MM.1S (cell line): ENCODE results near the gene FBXO22.

Source experiments
- DNase-seq: peaks from one replicate; pipeline ENCODE4 v3.0.0-alpha.2; 2015
- H2AFZ ChIP-seq: fragments of 300-600 bp; sonication (generic); 2 replicates; pipeline ENCODE4 v1.6.0; 2016; ENCODE audit warnings: antibody characterized with exemption, low read length
- H3F3A ChIP-seq: fragments of 300-600 bp; sonication (generic); 2 replicates; pipeline ENCODE4 v1.6.1; 2016; ENCODE audit warnings: mild to moderate bottlenecking, antibody characterized with exemption, low read length, moderate library complexity, mixed read lengths; ENCODE audit not compliant: insufficient read depth
- H3K27ac ChIP-seq: fragments of 300-600 bp; sonication (generic); 2 replicates; pipeline ENCODE4 v1.5.1; 2016; ENCODE audit warnings: mild to moderate bottlenecking, low read length
- H3K27me3 ChIP-seq: fragments of 300-600 bp; sonication (generic); replicated peaks from 2 replicates; pipeline ENCODE4 v1.6.0; 2016; ENCODE audit warnings: low read length; ENCODE audit not compliant: insufficient read depth
- H3K36me3 ChIP-seq: fragments of 300-600 bp; sonication (generic); replicated peaks from 2 replicates; pipeline ENCODE4 v1.6.1; 2016; ENCODE audit warnings: mild to moderate bottlenecking, low read length, mixed read lengths; ENCODE audit not compliant: insufficient read depth
- H3K4me1 ChIP-seq: fragments of 300-600 bp; sonication (generic); 2 replicates; pipeline ENCODE4 v1.6.1; 2016; ENCODE audit warnings: low read length, mixed read lengths
- H3K4me2 ChIP-seq: fragments of 300-600 bp; sonication (generic); 2 replicates; pipeline ENCODE4 v1.6.0; 2016; ENCODE audit warnings: low read depth, low read length
- H3K4me3 ChIP-seq: fragments of 300-600 bp; sonication (generic); 2 replicates; pipeline ENCODE4 v1.5.1; 2016; ENCODE audit warnings: low read length, mixed read lengths
- H3K79me2 ChIP-seq: fragments of 300-600 bp; sonication (generic); 2 replicates; pipeline ENCODE4 v1.6.1; 2016; ENCODE audit warnings: mixed run types, low read length, mixed read lengths
- H3K9ac ChIP-seq: fragments of 300-600 bp; sonication (generic); 2 replicates; pipeline ENCODE4 v1.6.1; 2016; ENCODE audit warnings: low read length, mixed read lengths
- H3K9me2 ChIP-seq: fragments of 300-600 bp; sonication (generic); replicated peaks from 2 replicates; pipeline ENCODE4 v1.6.1; 2016; ENCODE audit warnings: mild to moderate bottlenecking, low read length, mixed read lengths; ENCODE audit not compliant: insufficient read depth
- H3K9me3 ChIP-seq: fragments of 300-600 bp; sonication (generic); replicated peaks from 2 replicates; pipeline ENCODE4 v1.6.1; 2016; ENCODE audit warnings: mild to moderate bottlenecking, low read length, mixed read lengths; ENCODE audit not compliant: insufficient read depth
- H4K20me1 ChIP-seq: fragments of 300-600 bp; sonication (generic); 2 replicates; pipeline ENCODE4 v1.6.1; 2016; ENCODE audit warnings: mild to moderate bottlenecking, low read length, moderate library complexity, mixed read lengths; ENCODE audit not compliant: insufficient read depth
- EZH2 ChIP-seq: fragments of 300-600 bp; sonication (generic); optimal IDR thresholded peaks from 2 replicates; pipeline ENCODE3; 2017; ENCODE audit warnings: low read depth, mild to moderate bottlenecking, antibody characterized with exemption, low read length, mixed read lengths
- EZH2phosphoT487 ChIP-seq: fragments of 300-600 bp; sonication (generic); IDR thresholded peaks from 2 replicates; pipeline ENCODE4 v1.6.1; 2018; ENCODE audit warnings: antibody characterized with exemption, low read length
- TF ChIP-seq, protein P1 (sequence below): fragments of 300-600 bp; sonication (generic); IDR thresholded peaks from 2 replicates; pipeline ENCODE4 v1.5.1; 2016; ENCODE audit warnings: antibody characterized with exemption, low read length, mixed read lengths

The FBXO22 gene

DNA sequence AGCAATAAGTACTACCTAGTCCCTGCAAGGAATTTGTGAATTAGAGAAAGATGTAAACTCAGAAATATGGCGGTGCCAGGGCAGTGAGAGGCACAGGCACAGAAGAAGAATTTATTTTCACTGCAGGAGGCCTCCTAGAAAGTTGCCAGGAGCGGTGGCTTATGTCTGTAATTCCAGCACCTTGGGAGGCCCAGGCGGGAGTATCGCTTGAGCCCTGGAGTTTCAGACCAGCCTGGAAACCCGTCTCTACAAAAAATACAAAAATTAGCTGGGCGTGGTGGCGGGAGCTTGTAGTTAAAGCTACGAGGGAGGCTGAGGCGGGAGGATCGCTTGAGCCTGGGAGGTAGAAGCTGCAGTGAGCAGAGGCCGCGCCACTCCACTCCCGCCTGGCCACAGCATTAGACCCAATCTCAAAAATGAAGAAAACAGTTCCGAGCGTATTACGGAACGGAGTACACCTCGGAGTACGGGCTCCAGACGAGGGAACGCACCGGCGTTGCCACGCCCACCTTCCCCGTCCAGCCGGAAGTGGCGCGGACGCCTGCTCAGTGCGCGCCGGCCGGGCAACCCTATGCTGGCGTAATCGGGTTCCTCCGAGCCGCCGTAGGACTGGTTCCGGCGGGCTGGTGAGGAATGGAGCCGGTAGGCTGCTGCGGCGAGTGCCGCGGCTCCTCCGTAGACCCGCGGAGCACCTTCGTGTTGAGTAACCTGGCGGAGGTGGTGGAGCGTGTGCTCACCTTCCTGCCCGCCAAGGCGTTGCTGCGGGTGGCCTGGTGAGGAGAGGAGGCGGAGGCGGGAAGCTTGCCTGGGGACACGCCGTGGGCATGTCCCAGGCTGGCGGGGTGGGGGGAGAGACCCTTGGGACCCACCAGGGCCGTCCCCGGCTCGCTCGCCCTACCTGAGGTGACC, at the start of gene FBXO22:
Gene FBXO22, plus strand, starts transcription at position 548 of the 909 bp plus-strand sequence. Its CDS starts 86 bp downstream, at position 634.
- Histone ChIP-seq H3K27ac (peak within 1 kb of the TSS; percentile 75; the same call in 1 of the 2 replicates), H3K9me3 (no peaks in the 10 kb centered on the region), H3K4me2 (peak within 1 kb of the TSS; percentile 80), H3F3A (peaks cover 10% of the 10 kb centered on the region), H2AFZ (peak within 1 kb of the TSS; percentile 74), H3K4me1 (peaks cover 14% of the 10 kb centered on the region), H4K20me1 (no peaks in the 10 kb centered on the region), H3K9ac (peak within 1 kb of the TSS; percentile 79), H3K4me3 (peak within 1 kb of the TSS; percentile 89), H3K79me2 (peaks cover 45% of the 10 kb centered on the region), H3K36me3 (no peaks in the 10 kb centered on the region; the same call in 1 of the 2 replicates), H3K27me3 (no peaks in the 10 kb centered on the region), H3K9me2 (no peaks in the 10 kb centered on the region)
- TF ChIP-seq EZH2phosphoT487, result no peak
- TF ChIP-seq EZH2, result no peak
- TF ChIP-seq, protein P1, sequence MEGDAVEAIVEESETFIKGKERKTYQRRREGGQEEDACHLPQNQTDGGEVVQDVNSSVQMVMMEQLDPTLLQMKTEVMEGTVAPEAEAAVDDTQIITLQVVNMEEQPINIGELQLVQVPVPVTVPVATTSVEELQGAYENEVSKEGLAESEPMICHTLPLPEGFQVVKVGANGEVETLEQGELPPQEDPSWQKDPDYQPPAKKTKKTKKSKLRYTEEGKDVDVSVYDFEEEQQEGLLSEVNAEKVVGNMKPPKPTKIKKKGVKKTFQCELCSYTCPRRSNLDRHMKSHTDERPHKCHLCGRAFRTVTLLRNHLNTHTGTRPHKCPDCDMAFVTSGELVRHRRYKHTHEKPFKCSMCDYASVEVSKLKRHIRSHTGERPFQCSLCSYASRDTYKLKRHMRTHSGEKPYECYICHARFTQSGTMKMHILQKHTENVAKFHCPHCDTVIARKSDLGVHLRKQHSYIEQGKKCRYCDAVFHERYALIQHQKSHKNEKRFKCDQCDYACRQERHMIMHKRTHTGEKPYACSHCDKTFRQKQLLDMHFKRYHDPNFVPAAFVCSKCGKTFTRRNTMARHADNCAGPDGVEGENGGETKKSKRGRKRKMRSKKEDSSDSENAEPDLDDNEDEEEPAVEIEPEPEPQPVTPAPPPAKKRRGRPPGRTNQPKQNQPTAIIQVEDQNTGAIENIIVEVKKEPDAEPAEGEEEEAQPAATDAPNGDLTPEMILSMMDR, result no peak
- DNase-seq, result peak; percentile 95

DNA sequence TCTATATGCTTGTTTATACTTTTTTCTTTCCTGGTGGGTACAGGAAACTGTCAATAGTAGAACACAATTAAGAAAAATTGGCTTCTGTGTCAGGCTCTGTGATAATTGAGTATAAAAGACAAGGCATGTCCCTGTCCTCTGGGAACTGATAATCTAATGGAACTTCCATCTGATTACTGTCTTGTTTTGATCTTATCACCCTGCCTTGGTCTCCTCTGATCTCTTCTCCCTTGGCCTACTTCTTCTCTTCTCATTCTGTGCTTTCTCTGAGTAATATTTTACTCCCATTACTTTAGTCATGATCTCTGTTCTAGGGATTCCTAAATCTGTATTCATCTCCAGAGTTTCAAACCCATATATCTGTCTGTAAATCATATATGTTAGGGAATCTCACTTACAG, 45.8 kb upstream of the FBXO22 start:
- Histone ChIP-seq H4K20me1 (no peaks in the 10 kb centered on the region; the same call in 1 of the 2 replicates), H3K27ac (no peak overlapping the region), H3K36me3 (no peaks in the 10 kb centered on the region; the same call in 1 of the 2 replicates), H3K9me3 (no peaks in the 10 kb centered on the region), H3K27me3 (no peaks in the 10 kb centered on the region), H3K4me2 (no peak overlapping the region), H3K79me2 (0 out of 2 replicates have a peak, but pooled peaks cover 5% of the 10 kb centered on the region), H3K4me3 (no peak overlapping the region), H3K9ac (no peak overlapping the region), H2AFZ (no peak overlapping the region), H3F3A (no peaks in the 10 kb centered on the region), H3K9me2 (no peaks in the 10 kb centered on the region), H3K4me1 (0 out of 2 replicates have a peak, but pooled peaks cover 4% of the 10 kb centered on the region)
- DNase-seq, result no peak
- TF ChIP-seq EZH2 (no peak), EZH2phosphoT487 (no peak)
- TF ChIP-seq, protein P1, result no peak

DNA sequence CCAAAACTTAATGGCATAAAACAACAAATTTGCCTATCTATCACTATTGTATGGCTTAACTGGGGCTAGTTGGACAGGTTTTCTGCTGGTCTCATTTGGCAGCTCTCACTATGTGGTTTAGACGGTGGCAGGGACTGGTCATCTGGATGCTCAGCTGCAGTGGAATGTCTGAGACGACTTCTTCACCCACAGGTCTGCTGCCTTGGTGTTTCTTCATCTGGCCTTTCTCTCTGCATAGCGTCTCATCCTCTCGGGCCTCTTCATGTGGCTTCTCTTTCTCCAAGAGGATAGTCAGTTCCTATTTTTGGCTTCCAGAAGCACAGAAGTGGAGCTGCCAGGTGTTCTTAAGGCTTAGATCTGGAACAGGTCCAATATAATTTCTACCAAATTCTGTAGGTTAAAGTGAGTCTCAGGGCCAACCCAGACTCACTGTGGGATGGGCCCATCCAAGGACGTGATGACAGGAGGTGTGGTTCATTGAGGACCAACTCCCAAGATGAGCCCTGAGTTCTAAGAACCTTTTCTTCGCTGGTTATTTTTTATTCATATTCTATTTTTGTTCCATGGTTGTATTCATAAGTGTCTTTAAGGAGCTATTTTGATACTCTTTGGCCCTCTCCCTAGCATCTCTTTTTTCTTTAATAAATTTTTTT, 41.8 kb upstream of the FBXO22 start:
- H3K27ac ChIP-seq, result no peak overlapping the region
- no peak overlapping the region for H3K9ac ChIP-seq
- H3K4me2 ChIP-seq, result no peak overlapping the region
- H3K9me2 ChIP-seq, result no peaks in the 10 kb centered on the region
- DNase-seq, result no peak
- H2AFZ ChIP-seq, result no peak overlapping the region
- no peak for TF ChIP-seq EZH2
- no peak for TF ChIP-seq EZH2phosphoT487
- TF ChIP-seq, protein P1, result no peak
- H3F3A ChIP-seq, result no peaks in the 10 kb centered on the region
- H3K79me2 ChIP-seq, result no peaks in the 10 kb centered on the region
- H3K36me3 ChIP-seq, result no peaks in the 10 kb centered on the region
- 0 out of 2 replicates have a peak, but pooled peaks cover 4% of the 10 kb centered on the region for H3K4me1 ChIP-seq
- H3K27me3 ChIP-seq, result no peaks in the 10 kb centered on the region
- no peaks in the 10 kb centered on the region for H3K9me3 ChIP-seq
- no peaks in the 10 kb centered on the region for H4K20me1 ChIP-seq
- H3K4me3 ChIP-seq, result no peak overlapping the region
